Stomach smooth muscle (tissue), 2 donors: ENCODE data around the gene DDAH2.

Experiments
- H3K27ac ChIP-seq: one replicate; pipeline ENCODE4 v1.7.0; 2013; ENCODE audit warnings: mild to moderate bottlenecking, low read length, inconsistent platforms
- H3K27me3 ChIP-seq, 2 donors: one replicate each; pipeline ENCODE4 v1.7.0; 2013; ENCODE audit warnings: low read length in 2 of 2; ENCODE audit not compliant: insufficient read depth in 2 of 2, control insufficient read depth in 1 of 2
- H3K36me3 ChIP-seq, 2 donors: one replicate each; pipeline ENCODE4 v1.7.0; 2013; ENCODE audit warnings: low read length in 2 of 2; ENCODE audit not compliant: control insufficient read depth in 2 of 2, insufficient read depth in 2 of 2
- H3K4me1 ChIP-seq: one replicate; pipeline ENCODE4 v1.7.0; 2013; ENCODE audit warnings: low read length; ENCODE audit not compliant: control insufficient read depth, insufficient read depth
- H3K4me3 ChIP-seq, 2 donors: one replicate each; pipeline ENCODE4 v1.7.0; 2013; ENCODE audit warnings: low read length in 2 of 2
- H3K9ac ChIP-seq, 2 donors: one replicate each; pipeline ENCODE4 v1.7.0; 2013; ENCODE audit warnings: low read length in 2 of 2, mild to moderate bottlenecking in 1 of 2
- H3K9me3 ChIP-seq, 2 donors: one replicate each; pipeline ENCODE4 v1.7.0; 2013; ENCODE audit warnings: low read length in 2 of 2; ENCODE audit not compliant: control insufficient read depth in 2 of 2
- donor health status: healthy.
- donor health status: Pancreatic carcinoma.

Gene DDAH2

DNA sequence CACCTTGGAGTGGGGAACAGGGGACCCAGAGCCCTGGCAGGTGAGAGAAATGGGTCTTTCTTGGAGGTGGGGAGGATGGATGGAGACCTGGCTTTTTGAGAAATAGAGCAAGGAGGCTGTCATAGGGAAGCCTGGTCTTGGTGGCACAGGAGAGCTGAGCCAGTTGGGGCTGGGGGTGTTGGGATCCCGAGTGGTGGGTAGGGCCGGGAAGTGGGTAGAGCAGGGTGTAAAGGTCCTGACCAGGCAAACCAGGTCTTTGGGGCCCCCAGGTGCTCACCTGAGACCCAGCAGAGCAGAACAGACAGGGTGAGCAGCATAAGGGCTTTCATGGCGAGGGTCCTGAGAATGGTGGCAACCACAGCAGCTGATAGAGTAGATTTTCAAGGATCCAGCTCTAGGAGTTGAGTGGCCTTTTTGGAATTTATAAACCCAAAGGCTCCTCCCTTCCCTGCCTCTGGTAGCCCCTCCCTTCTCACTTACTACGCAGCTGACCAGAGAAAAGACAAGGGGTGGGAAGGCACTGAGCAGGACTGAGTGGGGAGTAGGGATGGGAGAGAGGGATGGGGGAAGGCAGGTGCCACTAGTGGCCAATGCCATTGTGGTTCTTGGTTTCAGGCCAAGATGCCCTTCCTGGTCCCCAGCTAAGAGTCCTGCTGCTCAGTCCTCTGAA lies 7.6 kb downstream of the DDAH2 start, which contains the start of gene LY6G6C:
Gene LY6G6C, minus strand, starts transcription at position 396 of the 670 bp plus-strand sequence. Its CDS starts 67 bp downstream, at position 329.
- H3K9ac ChIP-seq = no peak within 1 kb of the TSS

GRCh38 chr6:31720196-31720770 lies 8.8 kb downstream of the DDAH2 start:
- peaks cover 0 to 2% of the 10 kb centered on the region in 2 donors for H3K36me3 ChIP-seq
- no peak overlapping the region for H3K27ac ChIP-seq
- no peaks in the 10 kb centered on the region for H3K27me3 ChIP-seq
- H3K4me3 ChIP-seq = no peak overlapping the region
- peaks cover 3% of the 10 kb centered on the region for H3K4me1 ChIP-seq
- H3K9me3 ChIP-seq = no peaks in the 10 kb centered on the region
- no peak overlapping the region for H3K9ac ChIP-seq

More for the DNA sequence above, 7.6 kb downstream of the DDAH2 start, which contains the start of gene LY6G6C:
- Histone ChIP-seq H3K27ac (no peak within 1 kb of the TSS), H3K4me3 (no peak within 1 kb of the TSS), H3K9me3 (no peaks in the 10 kb centered on the region), H3K4me1 (no peaks in the 10 kb centered on the region), H3K27me3 (no peaks in the 10 kb centered on the region), H3K36me3 (peaks cover 8% of the 10 kb centered on the region in 2 donors)

GRCh38 chr6:31719001-31719400 lies 10.1 kb downstream of the DDAH2 start:
- H3K27ac ChIP-seq = no peak overlapping the region
- no peaks in the 10 kb centered on the region for H3K27me3 ChIP-seq
- H3K9ac ChIP-seq = no peak overlapping the region
- H3K4me1 ChIP-seq = peaks cover 7% of the 10 kb centered on the region
- no peaks in the 10 kb centered on the region for H3K36me3 ChIP-seq
- H3K4me3 ChIP-seq = no peak overlapping the region
- no peaks in the 10 kb centered on the region for H3K9me3 ChIP-seq

DNA sequence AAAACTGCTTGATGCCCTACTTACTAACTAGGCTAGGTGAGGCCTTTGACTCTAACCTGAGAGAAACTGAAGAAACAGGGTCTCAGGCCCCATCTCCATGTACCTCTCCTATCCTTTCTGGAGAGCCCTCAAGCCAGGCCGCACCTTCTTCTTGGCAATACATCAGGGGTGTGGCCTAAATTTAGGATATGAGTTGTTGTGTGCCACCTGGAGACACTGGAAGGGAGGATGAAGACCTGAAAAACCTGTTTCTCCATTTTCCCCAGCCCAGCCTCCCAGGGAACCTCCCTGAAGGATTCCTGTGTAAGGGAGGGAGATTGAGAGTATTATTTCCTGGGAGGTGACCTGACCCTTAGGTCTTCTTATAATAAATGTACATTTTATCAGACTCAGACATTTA lies 10.8 kb downstream of the DDAH2 start:
- Histone ChIP-seq H3K9me3 (no peaks in the 10 kb centered on the region), H3K27me3 (no peaks in the 10 kb centered on the region), H3K4me3 (no peak overlapping the region), H3K4me1 (peaks cover 7% of the 10 kb centered on the region), H3K36me3 (no peaks in the 10 kb centered on the region), H3K27ac (no peak overlapping the region), H3K9ac (no peak overlapping the region)

DNA sequence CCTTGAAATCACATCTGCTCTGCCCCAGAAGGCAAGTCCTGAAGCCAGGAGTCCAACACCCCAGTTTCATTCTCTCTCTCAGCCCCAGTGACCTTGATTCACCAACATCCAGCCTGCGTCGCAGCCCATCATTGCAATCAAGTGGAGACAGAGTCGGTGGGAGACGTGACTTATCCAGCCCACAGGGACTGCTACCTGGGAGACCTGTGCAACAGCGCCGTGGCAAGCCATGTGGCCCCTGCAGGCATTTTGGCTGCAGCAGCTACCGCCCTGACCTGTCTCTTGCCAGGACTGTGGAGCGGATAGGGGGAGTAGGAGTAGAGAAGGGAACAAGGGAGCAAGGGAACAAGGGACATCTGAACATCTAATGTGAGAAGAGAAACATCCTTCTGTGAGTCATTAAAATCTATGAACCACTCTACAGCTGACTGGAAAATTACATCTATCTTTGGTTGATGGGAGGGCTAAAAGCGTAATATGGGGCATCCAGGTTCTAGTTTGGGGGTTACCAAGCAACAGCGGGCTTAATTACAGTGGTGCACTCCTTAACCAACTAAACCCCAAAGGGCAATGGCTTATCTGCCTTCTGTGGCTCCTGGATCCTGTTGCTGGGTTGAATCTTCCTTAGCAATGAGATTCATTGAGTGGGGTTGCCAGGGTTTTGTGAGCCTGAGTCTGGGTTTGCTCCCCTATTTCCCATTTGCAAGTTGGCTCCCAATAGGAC lies 11.4 kb downstream of the DDAH2 start:
- H3K4me1 ChIP-seq = peaks cover 7% of the 10 kb centered on the region
- H3K36me3 ChIP-seq = no peaks in the 10 kb centered on the region
- no peaks in the 10 kb centered on the region for H3K9me3 ChIP-seq
- no peak overlapping the region for H3K27ac ChIP-seq
- no peak overlapping the region for H3K9ac ChIP-seq
- H3K4me3 ChIP-seq = no peak overlapping the region
- no peaks in the 10 kb centered on the region for H3K27me3 ChIP-seq

GRCh38 chr6:31715022-31715958 lies 13.8 kb downstream of the DDAH2 start, which contains the start of gene LY6G6D:
Gene LY6G6D (plus strand): TSS chr6:31715348. CDS start chr6:31715356, 8 bp downstream.
- H3K9ac ChIP-seq = no peak within 1 kb of the TSS
- H3K27me3 ChIP-seq = no peaks in the 10 kb centered on the region
- H3K36me3 ChIP-seq = no peaks in the 10 kb centered on the region
- no peak within 1 kb of the TSS for H3K4me3 ChIP-seq
- H3K9me3 ChIP-seq = no peaks in the 10 kb centered on the region
- H3K4me1 ChIP-seq = peaks cover 7% of the 10 kb centered on the region
- no peak within 1 kb of the TSS for H3K27ac ChIP-seq

DNA sequence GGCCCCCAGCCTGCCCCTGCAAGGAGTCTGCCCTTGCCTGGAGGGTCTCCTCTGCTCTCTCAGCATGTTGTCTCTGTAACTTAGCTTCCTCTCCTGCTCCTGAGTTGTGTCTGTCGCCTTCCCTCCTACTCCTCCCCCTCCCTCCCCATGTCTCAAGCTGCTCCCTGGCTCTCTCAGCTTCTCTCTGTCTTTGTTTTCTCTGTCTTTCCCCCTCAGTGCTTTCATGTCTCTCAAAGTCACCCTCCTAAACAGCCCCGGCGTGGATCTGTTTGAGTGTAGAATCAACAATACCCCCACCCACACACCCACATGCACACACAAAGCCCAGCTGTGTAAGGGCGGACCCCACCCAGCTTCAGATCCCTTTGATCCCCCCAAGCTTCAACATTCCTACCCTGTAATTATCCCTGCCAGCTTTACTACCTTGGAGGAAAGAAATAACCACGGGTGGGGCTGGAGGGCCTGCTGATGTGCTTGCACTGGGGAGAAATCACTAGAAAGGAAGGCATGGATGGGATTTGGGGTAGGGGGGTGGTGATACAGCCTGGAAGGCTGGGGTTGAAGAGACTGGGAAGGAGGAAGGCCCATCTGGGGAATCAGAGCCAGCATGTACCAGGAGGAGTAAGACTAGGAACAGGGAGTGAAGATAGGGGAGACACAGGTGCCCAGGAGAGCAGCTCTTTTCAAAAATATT lies 15.0 kb downstream of the DDAH2 start:
- no peak overlapping the region for H3K9ac ChIP-seq

GRCh38 chr6:31713465-31713864 lies 15.6 kb downstream of the DDAH2 start:
- H3K36me3 ChIP-seq = no peaks in the 10 kb centered on the region
- H3K9me3 ChIP-seq = no peaks in the 10 kb centered on the region
- peaks cover 0 to 2% of the 10 kb centered on the region in 2 donors for H3K27me3 ChIP-seq
- no peak overlapping the region for H3K27ac ChIP-seq
- H3K4me1 ChIP-seq = peaks cover 7% of the 10 kb centered on the region
- no peak overlapping the region for H3K9ac ChIP-seq
- no peak overlapping the region for H3K4me3 ChIP-seq

More for the DNA sequence above, 15.0 kb downstream of the DDAH2 start:
- Histone ChIP-seq H3K27me3 (peaks cover 0 to 2% of the 10 kb centered on the region in 2 donors), H3K36me3 (no peaks in the 10 kb centered on the region), H3K4me3 (no peak overlapping the region), H3K4me1 (peaks cover 7% of the 10 kb centered on the region), H3K9me3 (no peaks in the 10 kb centered on the region), H3K27ac (no peak overlapping the region)

DNA sequence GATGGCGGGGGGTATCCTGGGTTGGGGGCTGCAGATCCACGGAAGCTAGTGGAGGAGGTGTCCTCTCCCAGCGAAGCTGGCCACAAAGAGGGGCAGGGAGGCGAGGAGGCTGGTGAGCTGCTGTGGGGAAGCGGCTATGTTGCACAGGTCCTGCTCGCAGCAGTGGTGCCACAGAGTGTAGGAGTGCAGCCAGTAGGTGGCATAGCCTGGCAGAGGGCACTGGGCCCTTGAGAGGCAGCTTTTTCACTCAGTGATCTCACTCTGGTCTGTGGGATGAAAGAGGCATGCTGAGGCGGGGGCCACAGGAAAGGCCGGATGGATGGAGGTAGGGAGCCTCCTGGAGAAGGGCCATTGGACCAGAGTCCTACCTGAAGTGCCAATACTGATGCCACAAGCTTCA lies 16.8 kb downstream of the DDAH2 start:
- Histone ChIP-seq H3K9me3 (no peaks in the 10 kb centered on the region), H3K27ac (no peak overlapping the region), H3K36me3 (no peaks in the 10 kb centered on the region), H3K4me1 (peaks cover 7% of the 10 kb centered on the region), H3K4me3 (no peak overlapping the region), H3K27me3 (peaks cover 0 to 2% of the 10 kb centered on the region in 2 donors), H3K9ac (no peak overlapping the region)

DNA sequence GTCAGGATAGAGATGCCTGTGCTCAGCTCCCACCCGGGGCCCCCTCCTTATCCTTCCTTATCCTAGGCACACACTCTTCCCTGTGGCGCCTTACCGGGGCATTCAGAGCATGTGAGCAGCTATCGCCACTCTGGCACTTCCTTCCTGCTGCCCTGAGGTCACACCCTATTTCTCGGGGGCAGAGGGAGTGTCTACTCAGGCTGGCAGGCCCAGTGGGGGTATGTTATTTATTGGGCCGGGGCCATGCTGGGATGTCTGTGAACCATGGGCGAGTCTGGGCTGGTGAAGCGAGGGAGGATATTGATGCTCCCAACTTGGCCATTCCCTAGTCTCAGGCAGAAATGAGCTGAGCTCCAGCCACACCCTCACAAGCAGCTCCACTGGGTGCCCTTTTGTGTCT lies 17.9 kb downstream of the DDAH2 start:
- H3K27ac ChIP-seq = no peak overlapping the region
- no peak overlapping the region for H3K9ac ChIP-seq
- no peaks in the 10 kb centered on the region for H3K36me3 ChIP-seq
- H3K27me3 ChIP-seq = peaks cover 0 to 2% of the 10 kb centered on the region in 2 donors
- H3K4me3 ChIP-seq = no peak overlapping the region
- peaks cover 7% of the 10 kb centered on the region for H3K4me1 ChIP-seq
- no peaks in the 10 kb centered on the region for H3K9me3 ChIP-seq
